ENCODE measurements around the gene COMMD4.

COMMD4 gene

GRCh38 chr15:75357976-75358673 is 22.3 kb downstream of the COMMD4 start:
- DNase-seq (ENCODE audit: low read depth) = no peak

GRCh38 chr15:75358771-75359536 is 23.1 kb downstream of the COMMD4 start:
- DNase-seq (ENCODE audit: low read depth) = no peak

GRCh38 chr15:75359537-75360250 is 23.8 kb downstream of the COMMD4 start:
- no peak for DNase-seq (ENCODE audit: low read depth)

- DNase-seq (ENCODE audit: low read depth) = no peak
Measured at GRCh38 chr15:75360391-75360790, 24.5 kb downstream of the COMMD4 start.

GRCh38 chr15:75360856-75361255 is 25.0 kb downstream of the COMMD4 start:
- DNase-seq (ENCODE audit: low read depth) = no peak

- no peak for DNase-seq (ENCODE audit: low read depth)
Measured at GRCh38 chr15:75361361-75361988, 25.6 kb downstream of the COMMD4 start.

- no peak for DNase-seq (ENCODE audit: low read depth)
Measured at GRCh38 chr15:75361989-75362641, 26.3 kb downstream of the COMMD4 start.

GRCh38 chr15:75362642-75363249 is 26.9 kb downstream of the COMMD4 start:
- no peak for DNase-seq (ENCODE audit: low read depth)

GRCh38 chr15:75363786-75364185 is 27.9 kb downstream of the COMMD4 start:
- no peak for DNase-seq (ENCODE audit: low read depth)

GRCh38 chr15:75364881-75365280 is 29.0 kb downstream of the COMMD4 start:
- no peak for DNase-seq (ENCODE audit: low read depth)

GRCh38 chr15:75366163-75366562 is 30.3 kb downstream of the COMMD4 start:
- no peak for DNase-seq (ENCODE audit: low read depth)

- DNase-seq (ENCODE audit: low read depth) = no peak
Measured at GRCh38 chr15:75367006-75367405, 31.1 kb downstream of the COMMD4 start.

- no peak for DNase-seq (ENCODE audit: low read depth)
Measured at GRCh38 chr15:75367406-75367912, 31.6 kb downstream of the COMMD4 start.

GRCh38 chr15:75367913-75368688 is 32.2 kb downstream of the COMMD4 start, which contains the start of gene MAN2C1:
Gene MAN2C1, minus strand, starts transcription at chr15:75368607. Its CDS starts 24 bp downstream, at chr15:75368583.
- DNase-seq (ENCODE audit: low read depth) = peak; percentile 82

GRCh38 chr15:75368689-75369239 is 32.9 kb downstream of the COMMD4 start:
- no peak for DNase-seq (ENCODE audit: low read depth)

- no peak for DNase-seq (ENCODE audit: low read depth)
Measured at GRCh38 chr15:75369897-75370581, 34.2 kb downstream of the COMMD4 start.

- DNase-seq (ENCODE audit: low read depth) = no peak
Measured at GRCh38 chr15:75371486-75371885, 35.6 kb downstream of the COMMD4 start.

GRCh38 chr15:75371901-75372688 is 36.2 kb downstream of the COMMD4 start:
- no peak for DNase-seq (ENCODE audit: low read depth)

- DNase-seq (ENCODE audit: low read depth) = no peak
Measured at GRCh38 chr15:75380773-75381172, 44.9 kb downstream of the COMMD4 start.
